DOHH2 (cell line): ENCODE results near the gene IGF1R.

Experiments used
- H3F3A ChIP-seq: fragments of 200-600 bp; sonication (generic), shearing (Covaris generic); 2 replicates; pipeline ENCODE4 v1.6.0; 2016; ENCODE audit warnings: antibody characterized with exemption, mild to moderate bottlenecking; ENCODE audit not compliant: control insufficient read depth, insufficient read depth
- H3K27ac ChIP-seq: fragments of 200-600 bp; sonication (generic); 2 replicates; pipeline ENCODE4 v1.5.1; 2014; ENCODE audit warnings: low read depth, mild to moderate bottlenecking, low read length, moderate library complexity
- H3K27me3 ChIP-seq: fragments of 200-600 bp; sonication (generic); 2 replicates; pipeline ENCODE4 v1.6.1; 2014; ENCODE audit warnings: mild to moderate bottlenecking, low read length, mixed read lengths; ENCODE audit not compliant: control insufficient read depth
- H3K36me3 ChIP-seq: fragments of 200-600 bp; sonication (generic); 2 replicates; pipeline ENCODE4 v1.6.1; 2014; ENCODE audit warnings: mild to moderate bottlenecking, low read length, moderate library complexity, mixed read lengths; ENCODE audit not compliant: control insufficient read depth
- H3K4me1 ChIP-seq: fragments of 200-600 bp; sonication (generic); 2 replicates; pipeline ENCODE4 v1.6.1; 2014; ENCODE audit warnings: mild to moderate bottlenecking, low read length, mixed read lengths; ENCODE audit not compliant: control insufficient read depth
- H3K4me2 ChIP-seq: fragments of 200-600 bp; sonication (generic); 2 replicates; pipeline ENCODE4 v1.6.0; 2014; ENCODE audit warnings: mild to moderate bottlenecking, low read length, moderate library complexity
- H3K4me3 ChIP-seq: fragments of 200-600 bp; sonication (generic); 2 replicates; pipeline ENCODE4 v1.5.1; 2014; ENCODE audit warnings: mild to moderate bottlenecking, low read length, mixed read lengths
- H3K79me2 ChIP-seq: fragments of 200-600 bp; sonication (generic); 2 replicates; pipeline ENCODE4 v1.6.1; 2014; ENCODE audit warnings: mild to moderate bottlenecking, low read length, mixed read lengths; ENCODE audit not compliant: control insufficient read depth
- H3K9me2 ChIP-seq: fragments of 200-600 bp; sonication (generic); replicated peaks from 2 replicates; pipeline ENCODE4 v1.6.1; 2014; ENCODE audit warnings: mild to moderate bottlenecking, low read length, mixed read lengths; ENCODE audit not compliant: control insufficient read depth
- H3K9me3 ChIP-seq: fragments of 200-600 bp; sonication (generic); 2 replicates; pipeline ENCODE4 v1.6.1; 2014; ENCODE audit warnings: antibody characterized with exemption, low read length, mixed read lengths; ENCODE audit not compliant: control insufficient read depth, insufficient read depth
- H4K20me1 ChIP-seq: fragments of 200-600 bp; sonication (generic); 2 replicates; pipeline ENCODE4 v1.6.0; 2014; ENCODE audit warnings: low read depth, mild to moderate bottlenecking, antibody characterized with exemption, low read length, moderate library complexity; ENCODE audit not compliant: control insufficient read depth, insufficient read depth
- EZH2phosphoT487 ChIP-seq: fragments of 200-600 bp; sonication (generic); IDR thresholded peaks from 2 replicates; pipeline ENCODE4 v1.6.1; 2017; ENCODE audit warnings: borderline replicate concordance, mild to moderate bottlenecking, antibody characterized with exemption, low read length, moderate library complexity, mixed read lengths
- TF ChIP-seq, protein P1 (sequence below): fragments of 200-600 bp; sonication (generic); IDR thresholded peaks from one replicate; pipeline ENCODE4 v1.5.1; 2014; ENCODE audit warnings: antibody characterized with exemption, mild to moderate bottlenecking, low read depth, low read length; ENCODE audit not compliant: poor library complexity, severe bottlenecking

IGF1R gene

DNA sequence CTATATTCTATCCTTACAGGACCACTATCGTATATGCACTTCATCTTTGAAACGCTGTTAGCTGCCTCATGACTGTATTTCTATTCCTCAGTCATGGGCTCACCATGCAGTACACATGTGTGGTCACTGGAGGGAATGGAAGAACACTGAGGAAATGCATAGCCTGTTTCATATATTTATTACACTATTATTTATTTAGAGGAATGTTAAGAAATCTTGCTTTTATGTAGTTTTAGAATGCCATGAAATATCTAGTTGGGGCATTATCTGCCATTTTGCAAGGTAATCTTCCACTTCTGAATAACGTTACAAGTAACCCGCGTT, 155.7 kb downstream of the IGF1R start:
- Histone ChIP-seq H3K4me1 (no peaks in the 10 kb centered on the region), H3K9me3 (no peaks in the 10 kb centered on the region), H3K27ac (no peak overlapping the region), H4K20me1 (peaks cover 12% of the 10 kb centered on the region; the same call in 1 of the 2 replicates), H3K9me2 (no peaks in the 10 kb centered on the region), H3F3A (no peaks in the 10 kb centered on the region), H3K4me3 (no peak overlapping the region), H3K4me2 (no peak overlapping the region), H3K36me3 (no peaks in the 10 kb centered on the region), H3K27me3 (no peaks in the 10 kb centered on the region), H3K79me2 (no peaks in the 10 kb centered on the region)
- TF ChIP-seq EZH2phosphoT487: no peak
- TF ChIP-seq, protein P1, sequence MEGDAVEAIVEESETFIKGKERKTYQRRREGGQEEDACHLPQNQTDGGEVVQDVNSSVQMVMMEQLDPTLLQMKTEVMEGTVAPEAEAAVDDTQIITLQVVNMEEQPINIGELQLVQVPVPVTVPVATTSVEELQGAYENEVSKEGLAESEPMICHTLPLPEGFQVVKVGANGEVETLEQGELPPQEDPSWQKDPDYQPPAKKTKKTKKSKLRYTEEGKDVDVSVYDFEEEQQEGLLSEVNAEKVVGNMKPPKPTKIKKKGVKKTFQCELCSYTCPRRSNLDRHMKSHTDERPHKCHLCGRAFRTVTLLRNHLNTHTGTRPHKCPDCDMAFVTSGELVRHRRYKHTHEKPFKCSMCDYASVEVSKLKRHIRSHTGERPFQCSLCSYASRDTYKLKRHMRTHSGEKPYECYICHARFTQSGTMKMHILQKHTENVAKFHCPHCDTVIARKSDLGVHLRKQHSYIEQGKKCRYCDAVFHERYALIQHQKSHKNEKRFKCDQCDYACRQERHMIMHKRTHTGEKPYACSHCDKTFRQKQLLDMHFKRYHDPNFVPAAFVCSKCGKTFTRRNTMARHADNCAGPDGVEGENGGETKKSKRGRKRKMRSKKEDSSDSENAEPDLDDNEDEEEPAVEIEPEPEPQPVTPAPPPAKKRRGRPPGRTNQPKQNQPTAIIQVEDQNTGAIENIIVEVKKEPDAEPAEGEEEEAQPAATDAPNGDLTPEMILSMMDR: no peak

DNA sequence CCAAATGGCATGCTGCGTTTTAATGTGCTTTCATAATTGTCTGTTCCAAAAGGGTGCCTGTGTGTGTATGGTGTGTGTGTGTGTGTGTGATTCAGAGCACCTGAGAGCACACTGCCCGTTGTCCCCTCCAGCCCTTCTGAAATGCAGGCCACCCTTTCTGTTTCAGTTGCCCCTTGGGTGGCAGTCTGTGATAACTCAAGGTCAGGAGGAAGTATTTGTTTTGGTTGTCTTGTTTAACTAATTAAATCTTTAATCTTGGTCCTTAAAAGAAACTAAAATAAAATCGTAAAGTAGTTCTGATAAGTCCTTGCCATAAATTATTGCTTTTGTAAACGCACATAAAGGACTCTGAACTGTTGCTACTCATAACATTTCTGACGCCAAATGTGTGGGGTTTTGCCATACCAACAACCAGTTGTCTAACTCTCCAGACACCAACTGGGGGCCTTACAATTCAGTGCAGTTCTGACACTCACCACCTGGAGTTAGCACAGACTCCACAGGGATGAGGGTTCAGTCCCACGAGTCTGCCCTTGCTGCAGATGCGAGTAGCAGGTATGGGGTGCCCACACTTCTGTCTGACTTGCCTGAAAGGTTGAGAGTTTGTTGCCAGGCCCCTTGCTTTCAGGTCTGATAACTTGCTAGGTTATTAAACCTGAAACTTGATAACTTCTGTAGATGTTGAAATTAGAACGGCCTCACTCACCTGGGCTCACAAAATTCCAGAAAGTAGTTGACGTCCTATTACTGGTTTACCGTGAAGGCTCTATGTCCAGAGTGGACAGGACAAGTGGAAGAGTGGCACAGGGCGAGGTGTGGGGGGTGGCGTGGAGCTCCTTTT, 157.3 kb downstream of the IGF1R start:
- Histone ChIP-seq H3K9me3 (no peaks in the 10 kb centered on the region), H3K4me2 (no peak overlapping the region), H3K4me1 (no peaks in the 10 kb centered on the region), H3K9me2 (no peaks in the 10 kb centered on the region), H3K4me3 (no peak overlapping the region), H3K36me3 (no peaks in the 10 kb centered on the region), H3K27me3 (no peaks in the 10 kb centered on the region), H3K27ac (no peak overlapping the region), H3K79me2 (no peaks in the 10 kb centered on the region), H4K20me1 (peaks cover 12% of the 10 kb centered on the region; the same call in 1 of the 2 replicates), H3F3A (no peaks in the 10 kb centered on the region)
- no peak for TF ChIP-seq EZH2phosphoT487
- TF ChIP-seq, protein P1: no peak

DNA sequence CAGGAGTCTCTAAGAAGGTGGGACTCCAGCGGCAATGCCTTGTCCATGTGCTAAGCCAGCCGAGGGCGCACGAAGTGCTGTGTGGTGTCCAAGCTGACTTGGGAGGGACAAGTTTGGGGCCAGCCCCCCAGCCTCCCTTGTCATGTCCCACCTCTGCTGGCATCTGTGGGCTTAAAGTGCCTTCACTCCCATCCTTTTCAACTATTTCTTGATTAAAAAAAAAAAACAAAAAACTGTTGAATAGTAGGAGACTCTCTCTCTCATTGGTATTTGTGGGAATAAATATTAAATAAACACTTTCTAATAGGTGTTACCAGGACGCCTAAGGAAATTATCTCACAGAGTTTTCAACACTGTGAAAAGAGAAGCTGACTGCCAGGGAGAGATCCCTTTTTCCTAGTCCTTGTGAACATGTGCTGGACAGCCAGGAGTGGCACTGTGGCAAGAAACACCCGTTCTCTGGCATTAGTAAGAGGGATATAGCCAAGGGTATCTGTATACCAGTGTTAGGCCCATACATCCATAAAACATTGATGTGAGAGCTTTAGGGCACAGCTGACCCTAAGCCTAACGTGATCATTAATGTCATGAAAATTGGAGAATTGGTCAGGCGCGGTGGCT, 158.0 kb downstream of the IGF1R start:
- no peaks in the 10 kb centered on the region for H3K36me3 ChIP-seq
- no peaks in the 10 kb centered on the region for H3K9me3 ChIP-seq
- no peaks in the 10 kb centered on the region for H3K9me2 ChIP-seq
- peaks cover 7% of the 10 kb centered on the region; the same call in 1 of the 2 replicates for H4K20me1 ChIP-seq
- H3K27ac ChIP-seq: no peak overlapping the region
- H3K4me3 ChIP-seq: no peak overlapping the region
- H3K4me2 ChIP-seq: no peak overlapping the region
- H3K27me3 ChIP-seq: no peaks in the 10 kb centered on the region
- H3K4me1 ChIP-seq: no peaks in the 10 kb centered on the region
- H3F3A ChIP-seq: no peaks in the 10 kb centered on the region
- TF ChIP-seq, protein P1: no peak
- no peak for TF ChIP-seq EZH2phosphoT487
- H3K79me2 ChIP-seq: no peaks in the 10 kb centered on the region
